Measurements from ENCODE around the gene TRPM3.

- TF ChIP-seq CTCF (IDR thresholded peaks at IDR 0.05) (no peak), POLR2AphosphoS5 (IDR thresholded peaks at IDR 0.05) (peak; percentile 10 to 43), POLR2A (IDR thresholded peaks at IDR 0.05) (no peak), EP300 (IDR thresholded peaks at IDR 0.05) (peak in 2 of 4 donors; percentile 14 to 44)
These were observed 531.7 kb downstream of the TRPM3 start for GRCh38 chr9:70589571-70590314.
